Measurements from ENCODE around the gene SLC36A3. TPM values are rescaled to one million over a fixed set of nuclear protein-coding genes. Genes with fewer than 3 reads are reported as not detected.
"Not testable (repeated sequence)": the region's sequence is repeated elsewhere in the genome, so short reads cannot be mapped to it uniquely, and the experiment has no call there.

The SLC36A3 gene
- total RNA-seq, 1 donor from 2014 or later: not detected

DNA sequence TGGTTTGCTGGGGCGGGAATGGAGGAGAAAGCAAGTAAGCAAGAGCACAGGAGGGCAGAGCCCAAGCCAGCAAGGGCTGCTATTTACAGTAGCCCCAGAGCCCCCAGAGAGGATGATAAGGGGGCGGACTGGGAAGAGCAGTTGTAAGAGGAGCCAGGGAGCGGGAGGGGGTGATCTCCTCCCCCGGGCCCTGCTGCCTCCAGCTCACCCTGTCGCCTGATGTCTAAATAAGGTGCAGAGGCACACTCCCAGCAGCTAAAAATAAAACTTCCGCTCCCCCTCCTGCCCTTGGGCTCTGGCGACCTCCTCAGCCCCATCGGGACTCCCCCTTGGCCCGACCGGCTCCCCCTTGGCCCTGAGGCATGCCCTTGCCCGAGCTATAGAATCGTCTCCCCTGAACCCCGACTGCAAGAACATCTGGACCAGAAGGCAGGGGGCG lies 65.2 kb downstream of the SLC36A3 start:
- Mint-ChIP-seq H3K27ac (ENCODE audit: unreplicated experiment) (no peak overlapping the region), H3K9me3 (ENCODE audit: unreplicated experiment) (no peaks in the 10 kb centered on the region), H3K27me3 (ENCODE audit: unreplicated experiment) (peaks cover 17% of the 10 kb centered on the region), H3K4me3 (ENCODE audit: unreplicated experiment) (no peak overlapping the region), H3K4me1 (ENCODE audit: unreplicated experiment) (peaks cover 6% of the 10 kb centered on the region), H3K36me3 (ENCODE audit: unreplicated experiment) (no peaks in the 10 kb centered on the region)
- no peak for DNase-seq (ENCODE audit: extremely low spot score, unreplicated experiment)
- no peak for TF ChIP-seq CTCF (IDR thresholded peaks at IDR 0.05)

GRCh38 chr5:151237685-151238084 lies 65.9 kb downstream of the SLC36A3 start:
- peaks cover 6% of the 10 kb centered on the region for H3K4me1 Mint-ChIP-seq (ENCODE audit: unreplicated experiment)
- no peak overlapping the region for H3K27ac Mint-ChIP-seq (ENCODE audit: unreplicated experiment)
- H3K4me3 Mint-ChIP-seq (ENCODE audit: unreplicated experiment): no peak overlapping the region
- H3K27me3 Mint-ChIP-seq (ENCODE audit: unreplicated experiment): peaks cover 24% of the 10 kb centered on the region
- H3K9me3 Mint-ChIP-seq (ENCODE audit: unreplicated experiment): no peaks in the 10 kb centered on the region
- no peak for TF ChIP-seq CTCF (IDR thresholded peaks at IDR 0.05)
- no peak for DNase-seq (ENCODE audit: extremely low spot score, unreplicated experiment)
- no peaks in the 10 kb centered on the region for H3K36me3 Mint-ChIP-seq (ENCODE audit: unreplicated experiment)

DNA sequence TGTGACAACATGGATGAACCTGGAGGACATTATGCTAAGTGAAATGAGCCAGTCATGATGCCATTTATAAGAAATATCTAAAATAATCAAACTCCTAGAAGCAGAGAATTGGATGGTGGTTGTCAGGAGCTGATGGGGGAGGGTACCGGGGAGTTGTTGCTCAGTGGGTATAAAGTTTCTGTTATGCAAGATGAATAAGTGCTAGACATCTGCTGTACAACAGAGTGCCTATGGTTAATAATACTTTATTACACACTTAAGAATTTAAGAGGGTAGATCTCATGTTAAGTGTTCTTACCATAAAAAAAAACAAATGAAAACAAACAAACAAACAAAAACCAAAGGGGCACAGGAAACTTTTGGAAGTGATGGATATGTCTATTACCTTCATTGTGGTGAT lies 66.7 kb downstream of the SLC36A3 start:
- Mint-ChIP-seq H3K4me3 (ENCODE audit: unreplicated experiment) (no peak overlapping the region), H3K4me1 (ENCODE audit: unreplicated experiment) (peaks cover 6% of the 10 kb centered on the region), H3K27me3 (ENCODE audit: unreplicated experiment) (peaks cover 28% of the 10 kb centered on the region), H3K27ac (ENCODE audit: unreplicated experiment) (no peak overlapping the region), H3K36me3 (ENCODE audit: unreplicated experiment) (no peaks in the 10 kb centered on the region), H3K9me3 (ENCODE audit: unreplicated experiment) (no peaks in the 10 kb centered on the region)
- no peak for DNase-seq (ENCODE audit: extremely low spot score, unreplicated experiment)
- TF ChIP-seq CTCF (IDR thresholded peaks at IDR 0.05): no peak

DNA sequence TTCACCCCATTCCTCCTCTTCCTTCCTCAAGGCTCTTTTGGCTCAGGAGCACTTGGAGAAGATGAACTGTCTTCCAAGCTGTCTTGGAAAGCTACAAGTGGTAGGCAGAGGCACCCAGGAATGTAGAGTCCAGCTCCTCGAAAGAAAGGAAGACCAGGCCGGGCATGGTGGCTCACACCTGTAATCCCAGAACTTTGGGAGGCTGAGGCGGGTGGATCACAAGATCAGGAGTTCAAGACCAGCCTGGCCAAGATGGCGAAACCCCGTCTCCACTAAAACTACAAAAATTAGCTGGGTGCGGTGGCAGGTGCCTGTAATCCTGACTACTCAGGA lies 68.4 kb downstream of the SLC36A3 start:
- H3K4me1 Mint-ChIP-seq (ENCODE audit: unreplicated experiment); H3K4me3 Mint-ChIP-seq (ENCODE audit: unreplicated experiment); H3K27ac Mint-ChIP-seq (ENCODE audit: unreplicated experiment); H3K36me3 Mint-ChIP-seq (ENCODE audit: unreplicated experiment); DNase-seq (ENCODE audit: extremely low spot score, unreplicated experiment); H3K9me3 Mint-ChIP-seq (ENCODE audit: unreplicated experiment): not testable (repeated sequence)
- peaks cover 38% of the 10 kb centered on the region for H3K27me3 Mint-ChIP-seq (ENCODE audit: unreplicated experiment)

GRCh38 chr5:151234476-151235238 lies 68.9 kb downstream of the SLC36A3 start:
- Mint-ChIP-seq H3K9me3 (ENCODE audit: unreplicated experiment) (no peaks in the 10 kb centered on the region), H3K4me1 (ENCODE audit: unreplicated experiment) (peaks cover 6% of the 10 kb centered on the region), H3K27me3 (ENCODE audit: unreplicated experiment) (peaks cover 43% of the 10 kb centered on the region), H3K4me3 (ENCODE audit: unreplicated experiment) (no peak overlapping the region), H3K36me3 (ENCODE audit: unreplicated experiment) (no peaks in the 10 kb centered on the region), H3K27ac (ENCODE audit: unreplicated experiment) (no peak overlapping the region)
- DNase-seq (ENCODE audit: extremely low spot score, unreplicated experiment): no peak
- TF ChIP-seq CTCF (IDR thresholded peaks at IDR 0.05): no peak

Data from osteocyte (in vitro differentiated cells).